Stomach (tissue), 4 donors: Measurements from ENCODE around the gene DPT.

ENCODE experiments used
- CTCF ChIP-seq, 7 experiments: fragments of 450-650 bp in 4 of 7; fragments of 200-600 bp in 3 of 7; sonication (generic) in 3 of 7; IDR thresholded peaks; one replicate each; pipeline ENCODE4 v1.5.1; 2016 to 2019; ENCODE audit warnings: antibody characterized with exemption in 7 of 7, control low read depth in 2 of 7, mild to moderate bottlenecking in 1 of 7
- EP300 ChIP-seq: sonication (generic); formaldehyde crosslinking; IDR thresholded peaks from one replicate; pipeline ENCODE4 v1.6.1; 2017; ENCODE audit warnings: antibody characterized with exemption
- POLR2A ChIP-seq, 4 donors: fragments of 450-650 bp; IDR thresholded peaks; one replicate each; pipeline ENCODE4 v1.6.1; 2016; ENCODE audit warnings: antibody characterized with exemption in 4 of 4, control low read depth in 2 of 4, mild to moderate bottlenecking in 1 of 4, moderate library complexity in 1 of 4

GRCh38 chr1:168700575-168701268 lies 28.3 kb downstream of the DPT start:
- no peak for TF ChIP-seq CTCF (IDR thresholded peaks at IDR 0.05)
- TF ChIP-seq POLR2A (IDR thresholded peaks at IDR 0.05) = no peak
- no peak for TF ChIP-seq EP300
